Ishikawa (cell line): Measurements from ENCODE around the gene ADK.

Experiments
- CEBPB ChIP-seq: IDR thresholded peaks from 2 replicates; pipeline ENCODE4 v1.6.1; 2012
- CREB1 ChIP-seq: IDR thresholded peaks from 2 replicates; pipeline ENCODE4 v1.6.1; 2012; ENCODE audit warnings: low read depth
- EGR1 ChIP-seq: IDR thresholded peaks from 2 replicates; pipeline ENCODE4 v1.6.1; 2012
- EP300 ChIP-seq: IDR thresholded peaks from 2 replicates; pipeline ENCODE4 v1.6.1; 2012; ENCODE audit warnings: borderline replicate concordance
- FOXM1 ChIP-seq: IDR thresholded peaks from 2 replicates; pipeline ENCODE4 v1.6.1; 2012; ENCODE audit warnings: low read depth, borderline replicate concordance
- NFIC ChIP-seq: IDR thresholded peaks from 2 replicates; pipeline ENCODE4 v1.6.1; 2012
- RAD21 ChIP-seq: IDR thresholded peaks from 2 replicates; pipeline ENCODE4 v1.6.1; 2012; ENCODE audit warnings: low read depth
- TAF1 ChIP-seq: IDR thresholded peaks from 2 replicates; pipeline ENCODE4 v1.6.1; 2012; ENCODE audit warnings: low read depth, mild to moderate bottlenecking
- TCF12 ChIP-seq: IDR thresholded peaks from 2 replicates; pipeline ENCODE4 v1.6.1; 2012; ENCODE audit warnings: low read depth
- TEAD4 ChIP-seq: IDR thresholded peaks from 2 replicates; pipeline ENCODE4 v1.6.1; 2012
- YY1 ChIP-seq: IDR thresholded peaks from 2 replicates; pipeline ENCODE4 v1.6.1; 2012; ENCODE audit warnings: low read depth
- ZBTB7A ChIP-seq: IDR thresholded peaks from 2 replicates; pipeline ENCODE4 v1.6.1; 2012; ENCODE audit warnings: low read depth
- TF ChIP-seq, protein P1 (sequence below): IDR thresholded peaks from 2 replicates; pipeline ENCODE4 v1.6.1; 2012
- TF ChIP-seq, protein P2 (sequence below): IDR thresholded peaks from 2 replicates; pipeline ENCODE4 v1.6.1; 2012; ENCODE audit warnings: low read depth, mild to moderate bottlenecking
- TF ChIP-seq, protein P3 (sequence below): IDR thresholded peaks from 2 replicates; pipeline ENCODE4 v1.6.1; 2012

Gene ADK

DNA sequence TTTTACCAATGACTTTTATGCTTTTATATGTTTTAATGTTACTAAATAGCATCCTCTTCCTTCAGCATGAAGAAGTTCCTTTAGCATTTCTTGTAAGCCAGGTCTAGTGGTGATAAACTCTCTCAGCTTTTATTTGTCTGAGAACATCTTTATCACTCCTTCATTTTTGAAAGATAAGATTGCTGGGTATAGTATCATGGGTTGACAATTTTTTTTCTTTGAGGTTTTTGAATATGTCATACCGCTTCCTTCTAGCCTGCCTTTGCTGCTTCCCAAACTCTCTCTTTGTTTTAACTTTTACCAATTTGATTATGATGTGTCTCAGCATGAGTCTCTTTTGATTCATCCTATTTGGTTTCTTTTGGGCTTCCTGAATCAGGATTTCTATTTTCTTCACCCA lies 567.2 kb downstream of the ADK start:
- TF ChIP-seq FOXM1 (no peak), TCF12 (no peak), NFIC (no peak), TEAD4 (no peak), RAD21 (no peak), YY1 (no peak), CEBPB (no peak), EP300 (no peak), EGR1 (no peak), TAF1 (no peak), ZBTB7A (no peak), CREB1 (no peak)
- TF ChIP-seq, protein P1, sequence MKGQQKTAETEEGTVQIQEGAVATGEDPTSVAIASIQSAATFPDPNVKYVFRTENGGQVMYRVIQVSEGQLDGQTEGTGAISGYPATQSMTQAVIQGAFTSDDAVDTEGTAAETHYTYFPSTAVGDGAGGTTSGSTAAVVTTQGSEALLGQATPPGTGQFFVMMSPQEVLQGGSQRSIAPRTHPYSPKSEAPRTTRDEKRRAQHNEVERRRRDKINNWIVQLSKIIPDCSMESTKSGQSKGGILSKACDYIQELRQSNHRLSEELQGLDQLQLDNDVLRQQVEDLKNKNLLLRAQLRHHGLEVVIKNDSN: no peak
- TF ChIP-seq, protein P2, sequence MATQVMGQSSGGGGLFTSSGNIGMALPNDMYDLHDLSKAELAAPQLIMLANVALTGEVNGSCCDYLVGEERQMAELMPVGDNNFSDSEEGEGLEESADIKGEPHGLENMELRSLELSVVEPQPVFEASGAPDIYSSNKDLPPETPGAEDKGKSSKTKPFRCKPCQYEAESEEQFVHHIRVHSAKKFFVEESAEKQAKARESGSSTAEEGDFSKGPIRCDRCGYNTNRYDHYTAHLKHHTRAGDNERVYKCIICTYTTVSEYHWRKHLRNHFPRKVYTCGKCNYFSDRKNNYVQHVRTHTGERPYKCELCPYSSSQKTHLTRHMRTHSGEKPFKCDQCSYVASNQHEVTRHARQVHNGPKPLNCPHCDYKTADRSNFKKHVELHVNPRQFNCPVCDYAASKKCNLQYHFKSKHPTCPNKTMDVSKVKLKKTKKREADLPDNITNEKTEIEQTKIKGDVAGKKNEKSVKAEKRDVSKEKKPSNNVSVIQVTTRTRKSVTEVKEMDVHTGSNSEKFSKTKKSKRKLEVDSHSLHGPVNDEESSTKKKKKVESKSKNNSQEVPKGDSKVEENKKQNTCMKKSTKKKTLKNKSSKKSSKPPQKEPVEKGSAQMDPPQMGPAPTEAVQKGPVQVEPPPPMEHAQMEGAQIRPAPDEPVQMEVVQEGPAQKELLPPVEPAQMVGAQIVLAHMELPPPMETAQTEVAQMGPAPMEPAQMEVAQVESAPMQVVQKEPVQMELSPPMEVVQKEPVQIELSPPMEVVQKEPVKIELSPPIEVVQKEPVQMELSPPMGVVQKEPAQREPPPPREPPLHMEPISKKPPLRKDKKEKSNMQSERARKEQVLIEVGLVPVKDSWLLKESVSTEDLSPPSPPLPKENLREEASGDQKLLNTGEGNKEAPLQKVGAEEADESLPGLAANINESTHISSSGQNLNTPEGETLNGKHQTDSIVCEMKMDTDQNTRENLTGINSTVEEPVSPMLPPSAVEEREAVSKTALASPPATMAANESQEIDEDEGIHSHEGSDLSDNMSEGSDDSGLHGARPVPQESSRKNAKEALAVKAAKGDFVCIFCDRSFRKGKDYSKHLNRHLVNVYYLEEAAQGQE: no peak
- TF ChIP-seq, protein P3, sequence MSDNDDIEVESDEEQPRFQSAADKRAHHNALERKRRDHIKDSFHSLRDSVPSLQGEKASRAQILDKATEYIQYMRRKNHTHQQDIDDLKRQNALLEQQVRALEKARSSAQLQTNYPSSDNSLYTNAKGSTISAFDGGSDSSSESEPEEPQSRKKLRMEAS: no peak

DNA sequence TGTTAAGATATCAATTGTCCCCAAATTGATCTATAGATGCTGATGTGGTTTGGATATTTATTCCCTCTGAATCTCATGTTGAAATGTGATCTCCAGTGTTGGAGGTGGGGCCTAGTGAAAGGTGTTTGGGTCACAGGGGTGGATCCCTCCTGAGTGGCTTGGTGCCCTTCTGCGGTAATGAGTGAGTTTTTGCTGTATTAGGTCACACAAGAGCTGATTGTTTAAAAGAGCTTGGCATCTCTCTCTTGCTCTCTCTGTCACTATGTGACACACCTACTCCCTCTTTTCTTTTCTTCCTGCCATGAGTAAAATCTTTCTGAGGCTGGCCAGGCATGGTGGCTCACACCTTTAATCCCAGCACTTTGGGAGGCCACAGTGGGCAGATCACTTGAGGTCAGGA lies 577.2 kb downstream of the ADK start:
- TF ChIP-seq TEAD4 (no peak), NFIC (no peak), EGR1 (no peak), ZBTB7A (no peak), RAD21 (0 out of 2 replicates have a peak, but pooled peaks have one; percentile 3), TCF12 (0 out of 2 replicates have a peak, but pooled peaks have one; percentile 13), YY1 (no peak)
- TF ChIP-seq, protein P1: no peak
- TF ChIP-seq, protein P3: 0 out of 2 replicates have a peak, but pooled peaks have one; percentile 23
- TF ChIP-seq, protein P2: no peak

DNA sequence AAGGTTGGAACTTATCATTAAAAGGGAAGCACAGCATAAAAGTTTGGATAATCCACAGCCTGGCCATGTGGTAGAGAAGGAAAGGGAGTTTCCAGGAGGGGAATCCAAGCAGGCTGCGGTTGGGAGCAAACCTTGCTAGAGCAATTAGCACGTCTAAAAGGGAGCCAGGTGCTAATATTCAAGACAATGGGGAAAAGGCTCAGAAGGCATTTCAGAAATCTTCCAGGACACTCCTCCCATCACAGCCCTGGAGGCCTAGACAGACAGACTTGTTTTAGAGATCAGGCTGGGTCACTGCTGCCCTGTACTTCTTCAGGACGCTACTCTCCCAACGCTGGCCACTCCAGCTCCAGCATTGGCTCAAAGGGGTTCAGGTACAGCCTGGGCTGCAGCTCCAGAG lies 579.2 kb downstream of the ADK start:
- TF ChIP-seq NFIC (no peak), ZBTB7A (no peak), CREB1 (no peak), TEAD4 (no peak), YY1 (no peak), TCF12 (no peak), EGR1 (no peak), FOXM1 (no peak), RAD21 (no peak), CEBPB (no peak), EP300 (no peak), TAF1 (no peak)
- TF ChIP-seq, protein P2: no peak
- TF ChIP-seq, protein P1: no peak
- TF ChIP-seq, protein P3: no peak

DNA sequence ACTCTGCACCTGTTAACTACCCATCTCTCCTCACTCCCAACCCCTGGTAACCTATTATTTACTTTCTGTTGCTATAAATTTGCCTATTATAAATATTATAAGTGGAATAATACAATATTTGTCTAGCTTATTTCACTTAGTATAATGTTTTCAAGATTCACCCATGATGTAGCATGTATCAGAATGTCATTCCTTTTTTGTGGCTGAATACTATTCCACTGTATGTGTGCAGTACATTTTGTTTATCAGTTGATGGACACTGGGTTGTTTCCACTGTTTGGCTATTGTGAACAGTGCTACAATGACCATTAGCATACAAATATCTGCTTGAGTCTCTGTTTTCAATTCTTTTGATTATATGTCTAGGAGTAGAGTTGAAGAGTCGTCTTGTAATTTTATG lies 582.6 kb downstream of the ADK start:
- no peak for TF ChIP-seq CREB1
- TF ChIP-seq TCF12: no peak
- no peak for TF ChIP-seq FOXM1
- TF ChIP-seq RAD21: no peak
- no peak for TF ChIP-seq TEAD4
- no peak for TF ChIP-seq ZBTB7A
- TF ChIP-seq, protein P1: no peak
- TF ChIP-seq, protein P2: no peak
- TF ChIP-seq EGR1: no peak
- TF ChIP-seq YY1: no peak
- no peak for TF ChIP-seq CEBPB
- TF ChIP-seq EP300: no peak
- TF ChIP-seq TAF1: no peak
- TF ChIP-seq, protein P3: no peak
- no peak for TF ChIP-seq NFIC
